ENCODE results near the gene CAMK2G. TPM values are rescaled to one million over a fixed set of nuclear protein-coding genes. Genes with fewer than 3 reads are reported as not detected.

CAMK2G gene
- total RNA-seq, 2 donors from 2014 or later: 41.9 to 47.8 TPM

DNA sequence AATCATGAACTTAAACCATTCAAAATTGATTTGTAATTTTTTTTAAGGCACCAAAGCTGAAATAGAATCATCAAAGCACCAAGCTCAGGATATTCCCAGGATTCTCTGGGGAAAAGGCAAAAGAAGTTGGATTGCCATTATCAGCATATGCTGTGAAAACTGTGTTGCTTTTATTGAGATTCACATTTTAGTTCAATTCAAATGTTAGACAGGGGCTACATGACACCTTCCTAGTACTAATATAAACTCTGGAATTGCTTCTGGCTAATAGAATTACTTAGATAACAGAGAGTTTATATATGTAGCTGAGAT lies 58.7 kb downstream of the CAMK2G start:
- no peaks in the 10 kb centered on the region for H3K9me3 ChIP-seq
- no peak for DNase-seq (ENCODE audit: low spot score)
- peaks cover 9% of the 10 kb centered on the region for H3K4me1 ChIP-seq (replicated peaks)
- no peak overlapping the region for H3K4me3 ChIP-seq
- no peak overlapping the region for H3K27ac ChIP-seq
- no peaks in the 10 kb centered on the region for H3K27me3 ChIP-seq (replicated peaks; ENCODE audit: insufficient read depth)
- intact Hi-C loops (cut with DNase I): no loop called here
- H3K36me3 ChIP-seq: no peaks in the 10 kb centered on the region
- TF ChIP-seq POLR2A (IDR thresholded peaks at IDR 0.05): no peak
- TF ChIP-seq, protein P1, sequence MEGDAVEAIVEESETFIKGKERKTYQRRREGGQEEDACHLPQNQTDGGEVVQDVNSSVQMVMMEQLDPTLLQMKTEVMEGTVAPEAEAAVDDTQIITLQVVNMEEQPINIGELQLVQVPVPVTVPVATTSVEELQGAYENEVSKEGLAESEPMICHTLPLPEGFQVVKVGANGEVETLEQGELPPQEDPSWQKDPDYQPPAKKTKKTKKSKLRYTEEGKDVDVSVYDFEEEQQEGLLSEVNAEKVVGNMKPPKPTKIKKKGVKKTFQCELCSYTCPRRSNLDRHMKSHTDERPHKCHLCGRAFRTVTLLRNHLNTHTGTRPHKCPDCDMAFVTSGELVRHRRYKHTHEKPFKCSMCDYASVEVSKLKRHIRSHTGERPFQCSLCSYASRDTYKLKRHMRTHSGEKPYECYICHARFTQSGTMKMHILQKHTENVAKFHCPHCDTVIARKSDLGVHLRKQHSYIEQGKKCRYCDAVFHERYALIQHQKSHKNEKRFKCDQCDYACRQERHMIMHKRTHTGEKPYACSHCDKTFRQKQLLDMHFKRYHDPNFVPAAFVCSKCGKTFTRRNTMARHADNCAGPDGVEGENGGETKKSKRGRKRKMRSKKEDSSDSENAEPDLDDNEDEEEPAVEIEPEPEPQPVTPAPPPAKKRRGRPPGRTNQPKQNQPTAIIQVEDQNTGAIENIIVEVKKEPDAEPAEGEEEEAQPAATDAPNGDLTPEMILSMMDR (IDR thresholded peaks at IDR 0.05): no peak
- no peak for TF ChIP-seq POLR2AphosphoS5 (IDR thresholded peaks at IDR 0.05)

DNA sequence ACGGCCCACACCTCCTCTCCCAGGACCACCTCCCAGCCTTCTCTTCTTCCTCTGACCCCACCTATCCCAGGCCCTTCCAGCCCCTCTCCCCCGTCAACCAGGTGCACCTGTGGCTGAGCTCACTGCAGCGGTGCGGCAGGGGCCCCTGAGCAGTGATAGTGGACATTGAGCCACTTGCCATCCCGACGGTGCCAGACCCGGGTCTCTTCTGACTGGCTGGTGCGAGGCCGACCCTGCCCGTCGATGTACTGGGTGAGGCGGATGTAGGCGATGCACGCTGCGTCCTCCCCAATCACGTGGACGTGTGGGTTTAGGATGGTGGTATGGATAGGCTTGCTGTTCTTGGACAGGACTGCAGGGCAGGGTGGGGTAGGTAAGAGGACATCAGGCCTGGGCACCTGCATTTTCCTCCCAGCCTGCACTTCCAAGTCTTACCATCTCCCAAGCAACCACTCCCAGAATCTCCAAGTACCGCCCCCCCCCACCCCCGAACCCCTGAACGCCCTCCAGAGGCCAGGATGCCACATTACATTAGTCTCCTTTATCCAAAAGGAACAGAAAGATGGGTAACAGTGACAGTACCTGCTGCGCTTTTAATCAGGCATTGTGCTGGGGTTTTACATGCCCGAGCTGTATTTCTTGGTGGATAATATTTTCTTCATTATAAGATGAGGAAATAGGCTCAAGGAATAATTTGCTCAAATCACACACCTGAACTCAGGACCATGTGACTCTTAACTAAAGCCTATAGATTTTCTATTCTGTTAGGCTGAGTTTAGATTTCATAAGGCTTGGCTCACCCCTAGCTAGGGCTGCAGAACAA lies 59.2 kb downstream of the CAMK2G start:
- 80% methylated on average over 22 of the region's 22 CpGs for WGBS
- TF ChIP-seq POLR2AphosphoS5 (IDR thresholded peaks at IDR 0.05) (no peak), POLR2A (IDR thresholded peaks at IDR 0.05) (no peak)
- TF ChIP-seq, protein P1 (IDR thresholded peaks at IDR 0.05): no peak
- H3K4me1 ChIP-seq (replicated peaks): peaks cover 9% of the 10 kb centered on the region

DNA sequence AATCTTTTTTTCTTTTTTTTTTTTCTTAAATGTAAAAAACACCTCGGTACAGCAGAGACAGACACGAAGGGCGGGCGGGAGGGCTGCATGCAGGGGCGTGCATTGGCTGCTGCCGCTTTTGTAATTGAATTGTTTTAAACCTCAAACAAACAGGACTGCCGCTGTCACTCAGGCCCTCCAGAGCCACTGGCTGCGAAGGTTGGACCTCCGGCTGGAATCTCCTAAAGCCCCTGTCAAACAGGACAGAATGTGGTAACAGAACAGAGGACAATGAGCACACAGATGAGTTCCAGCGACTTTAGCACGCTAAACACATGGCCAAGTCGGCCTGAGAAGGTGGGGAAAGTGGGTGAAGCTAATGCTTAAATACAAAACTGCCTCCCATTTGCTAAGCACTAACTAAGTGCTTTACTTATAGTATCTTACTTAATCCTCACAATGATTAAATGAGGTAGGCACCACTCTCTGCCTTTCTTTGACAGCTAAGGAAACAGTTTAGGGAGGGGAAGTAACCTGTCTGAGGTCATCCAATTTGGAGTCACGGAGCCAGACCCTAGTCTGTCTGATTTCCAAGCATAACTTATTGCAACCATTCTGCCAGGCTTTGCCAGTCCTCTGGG lies 60.0 kb downstream of the CAMK2G start:
- Histone ChIP-seq H3K27ac (no peak overlapping the region), H3K4me3 (no peak overlapping the region), H3K36me3 (no peaks in the 10 kb centered on the region), H3K9me3 (no peaks in the 10 kb centered on the region), H3K27me3 (replicated peaks; ENCODE audit: insufficient read depth) (no peaks in the 10 kb centered on the region), H3K4me1 (replicated peaks) (peaks cover 2% of the 10 kb centered on the region)
- 65% methylated on average over 13 of the region's 13 CpGs for WGBS
- intact Hi-C loops (cut with DNase I): no loop called here
- no peak for TF ChIP-seq POLR2A (IDR thresholded peaks at IDR 0.05)
- TF ChIP-seq, protein P1 (IDR thresholded peaks at IDR 0.05): no peak
- DNase-seq (ENCODE audit: low spot score): no peak

More for the DNA sequence above, 59.2 kb downstream of the CAMK2G start:
- no peaks in the 10 kb centered on the region for H3K9me3 ChIP-seq
- DNase-seq (ENCODE audit: low spot score): no peak
- no peak overlapping the region for H3K4me3 ChIP-seq
- no peaks in the 10 kb centered on the region for H3K36me3 ChIP-seq
- H3K27me3 ChIP-seq (replicated peaks; ENCODE audit: insufficient read depth): no peaks in the 10 kb centered on the region
- intact Hi-C loops (cut with DNase I): no loop called here
- no peak overlapping the region for H3K27ac ChIP-seq

GRCh38 chr10:73813333-73813732 lies 61.0 kb downstream of the CAMK2G start:
- Histone ChIP-seq H3K27me3 (replicated peaks; ENCODE audit: insufficient read depth) (no peaks in the 10 kb centered on the region), H3K9me3 (no peaks in the 10 kb centered on the region), H3K4me1 (replicated peaks) (no peaks in the 10 kb centered on the region), H3K27ac (no peak overlapping the region), H3K4me3 (no peak overlapping the region), H3K36me3 (no peaks in the 10 kb centered on the region)
- TF ChIP-seq POLR2A (IDR thresholded peaks at IDR 0.05) (no peak), POLR2AphosphoS5 (IDR thresholded peaks at IDR 0.05) (no peak)
- TF ChIP-seq, protein P1 (IDR thresholded peaks at IDR 0.05): no peak
- intact Hi-C loops (cut with DNase I): no loop called here
- 80% methylated on average over 7 of the region's 7 CpGs for WGBS
- no peak for DNase-seq (ENCODE audit: low spot score)

DNA sequence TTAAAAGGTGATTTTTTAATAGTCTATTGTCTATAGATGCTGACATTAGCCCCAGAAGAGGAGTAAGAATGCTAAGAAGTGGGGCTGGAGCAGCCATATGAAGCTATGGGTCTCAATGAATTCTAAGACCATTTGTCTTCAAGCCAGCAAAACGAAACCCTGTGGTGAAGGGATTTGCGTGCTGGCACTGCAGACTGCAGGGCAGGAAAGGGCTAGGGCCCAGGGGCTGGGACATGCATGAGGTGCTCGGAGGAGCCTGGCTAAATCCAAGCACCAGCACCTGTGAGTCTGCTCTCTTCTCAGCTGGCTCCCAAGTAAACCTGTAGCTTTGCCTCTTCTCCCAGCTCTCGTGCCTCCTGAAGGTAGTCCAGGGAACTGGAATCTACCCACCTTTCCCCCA lies 61.7 kb downstream of the CAMK2G start:
- Histone ChIP-seq H3K9me3 (no peaks in the 10 kb centered on the region), H3K27ac (no peak overlapping the region), H3K4me1 (replicated peaks) (no peaks in the 10 kb centered on the region), H3K27me3 (replicated peaks; ENCODE audit: insufficient read depth) (no peaks in the 10 kb centered on the region), H3K36me3 (peaks cover 0 to 2% of the 10 kb centered on the region in 2 donors), H3K4me3 (no peak overlapping the region)
- 83% methylated on average over 4 of the region's 4 CpGs for WGBS
- DNase-seq (ENCODE audit: low spot score): no peak
- TF ChIP-seq, protein P1 (IDR thresholded peaks at IDR 0.05): no peak
- TF ChIP-seq POLR2A (IDR thresholded peaks at IDR 0.05): no peak
- TF ChIP-seq POLR2AphosphoS5 (IDR thresholded peaks at IDR 0.05): no peak
- intact Hi-C loops (cut with DNase I): no loop called here
